Measurements from ENCODE around the gene AREL1.

AREL1 gene

GRCh38 chr14:74697976-74698375, 14.9 kb downstream of the AREL1 start:
- no peak for DNase-seq

- DNase-seq: no peak
Measured at GRCh38 chr14:74697543-74697942, 15.3 kb downstream of the AREL1 start.

- DNase-seq: no peak
Measured at GRCh38 chr14:74697011-74697410, 15.9 kb downstream of the AREL1 start.

GRCh38 chr14:74695406-74695805, 17.5 kb downstream of the AREL1 start:
- DNase-seq: no peak

- no peak for DNase-seq
Measured at GRCh38 chr14:74693191-74693590, 19.7 kb downstream of the AREL1 start.

GRCh38 chr14:74691456-74691855, 21.4 kb downstream of the AREL1 start:
- DNase-seq: no peak

- DNase-seq: no peak
Measured at GRCh38 chr14:74685921-74686678, 26.8 kb downstream of the AREL1 start.

GRCh38 chr14:74685056-74685455, 27.8 kb downstream of the AREL1 start:
- no peak for DNase-seq

GRCh38 chr14:74684434-74684833, 28.4 kb downstream of the AREL1 start:
- no peak for DNase-seq

GRCh38 chr14:74683406-74683805, 29.5 kb downstream of the AREL1 start:
- no peak for DNase-seq

GRCh38 chr14:74682169-74682952, 30.5 kb downstream of the AREL1 start:
- DNase-seq: no peak

- DNase-seq: no peak
Measured at GRCh38 chr14:74675219-74675618, 37.7 kb downstream of the AREL1 start.

- DNase-seq: no peak
Measured at GRCh38 chr14:74673768-74674167, 39.1 kb downstream of the AREL1 start.

GRCh38 chr14:74671789-74672188, 41.1 kb downstream of the AREL1 start:
- no peak for DNase-seq

- DNase-seq: no peak
Measured at GRCh38 chr14:74670726-74671411, 42.0 kb downstream of the AREL1 start.

- no peak for DNase-seq
Measured at GRCh38 chr14:74669846-74670245, 43.0 kb downstream of the AREL1 start.

- no peak for DNase-seq
Measured at GRCh38 chr14:74669256-74669655, 43.6 kb downstream of the AREL1 start.

GRCh38 chr14:74667758-74668157, 45.1 kb downstream of the AREL1 start:
- no peak for DNase-seq

- DNase-seq: no peak
Measured at GRCh38 chr14:74664717-74665116, 48.2 kb downstream of the AREL1 start.

- no peak for DNase-seq
Measured at GRCh38 chr14:74663884-74664283, 49.0 kb downstream of the AREL1 start.

GRCh38 chr14:74661726-74662450, 51.0 kb downstream of the AREL1 start:
- no peak for DNase-seq

- DNase-seq: no peak
Measured at GRCh38 chr14:74660863-74661262, 52.0 kb downstream of the AREL1 start.

- no peak for DNase-seq
Measured at GRCh38 chr14:74660167-74660566, 52.7 kb downstream of the AREL1 start.

All from eye (tissue), 1 donor.